Stimulated activated CD8-positive, alpha-beta memory T cell treated with anti-CD3 and anti-CD28 coated beads, Interleukin-4, amount 100 ng/mL, for 4 hours (primary cell): ENCODE measurements around the gene FPR1.

Experiments used
- DNase-seq, 2 donors: peaks; one replicate each; pipeline ENCODE4 v3.0.0-alpha.2; 2020; ENCODE audit warnings: low read depth in 2 of 2, low spot score in 1 of 2

Gene FPR1, protein sequence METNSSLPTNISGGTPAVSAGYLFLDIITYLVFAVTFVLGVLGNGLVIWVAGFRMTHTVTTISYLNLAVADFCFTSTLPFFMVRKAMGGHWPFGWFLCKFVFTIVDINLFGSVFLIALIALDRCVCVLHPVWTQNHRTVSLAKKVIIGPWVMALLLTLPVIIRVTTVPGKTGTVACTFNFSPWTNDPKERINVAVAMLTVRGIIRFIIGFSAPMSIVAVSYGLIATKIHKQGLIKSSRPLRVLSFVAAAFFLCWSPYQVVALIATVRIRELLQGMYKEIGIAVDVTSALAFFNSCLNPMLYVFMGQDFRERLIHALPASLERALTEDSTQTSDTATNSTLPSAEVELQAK

DNA sequence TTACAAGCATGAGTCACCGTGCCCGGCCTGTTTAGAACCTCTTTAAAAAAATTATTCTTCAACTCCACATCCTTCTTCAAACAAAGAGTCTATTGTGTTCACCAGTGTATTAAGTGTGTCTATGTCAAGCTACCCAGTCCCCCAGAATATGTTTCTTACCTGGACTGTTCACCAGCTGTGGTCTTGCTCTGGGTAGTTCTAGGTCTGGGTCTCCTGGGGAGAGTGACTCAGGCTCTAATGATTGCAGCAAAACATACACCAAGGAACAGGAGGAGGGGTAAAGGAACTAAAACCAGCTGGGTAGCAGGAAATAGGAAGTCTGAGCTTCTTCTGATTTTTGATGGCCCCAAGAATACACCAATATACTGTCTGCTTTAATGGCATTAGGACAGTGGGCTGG lies at the start of gene FPR1:
Gene FPR1, minus strand, starts transcription at position 224 of the 400 bp plus-strand sequence. CDS start 4,884 bp downstream, outside the sequence.
- DNase-seq = no peak

DNA sequence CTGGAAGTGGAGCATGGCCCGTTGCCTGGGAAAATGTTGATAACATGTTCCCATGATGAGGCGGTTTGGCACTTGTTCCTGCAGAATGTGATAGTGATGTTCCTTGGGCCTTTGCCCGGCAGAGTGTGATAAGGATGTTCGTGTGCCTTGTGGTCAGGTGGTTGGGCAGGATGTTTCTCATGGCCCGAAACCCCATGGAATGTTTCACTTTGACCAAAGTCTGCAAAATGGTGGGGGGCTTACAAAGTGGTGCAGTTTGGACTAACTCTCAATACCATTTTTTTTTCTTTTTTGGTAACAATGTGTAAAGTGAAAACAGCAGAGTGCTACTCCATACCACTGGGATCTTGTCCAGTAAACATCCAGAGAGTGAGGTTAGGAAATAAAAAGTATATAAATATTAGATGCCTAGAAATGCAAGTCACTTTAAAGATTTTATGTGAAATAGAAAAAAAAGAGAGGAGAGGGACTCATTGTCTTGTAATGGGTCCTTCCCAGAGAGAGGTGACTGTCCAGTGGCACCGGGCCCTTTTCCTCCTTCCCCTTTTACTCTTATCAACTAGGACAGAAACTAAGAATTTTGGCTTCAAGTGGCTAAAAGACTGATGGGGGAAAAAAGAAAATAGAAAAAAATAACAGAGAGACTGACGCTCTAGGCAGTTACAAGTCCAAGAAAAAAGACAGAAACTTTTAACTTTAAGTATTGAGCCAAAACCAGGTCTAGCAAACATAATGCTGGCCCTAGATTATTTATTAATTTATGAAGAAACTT lies 49.0 kb upstream of the FPR1 start:
- DNase-seq = no peak

DNA sequence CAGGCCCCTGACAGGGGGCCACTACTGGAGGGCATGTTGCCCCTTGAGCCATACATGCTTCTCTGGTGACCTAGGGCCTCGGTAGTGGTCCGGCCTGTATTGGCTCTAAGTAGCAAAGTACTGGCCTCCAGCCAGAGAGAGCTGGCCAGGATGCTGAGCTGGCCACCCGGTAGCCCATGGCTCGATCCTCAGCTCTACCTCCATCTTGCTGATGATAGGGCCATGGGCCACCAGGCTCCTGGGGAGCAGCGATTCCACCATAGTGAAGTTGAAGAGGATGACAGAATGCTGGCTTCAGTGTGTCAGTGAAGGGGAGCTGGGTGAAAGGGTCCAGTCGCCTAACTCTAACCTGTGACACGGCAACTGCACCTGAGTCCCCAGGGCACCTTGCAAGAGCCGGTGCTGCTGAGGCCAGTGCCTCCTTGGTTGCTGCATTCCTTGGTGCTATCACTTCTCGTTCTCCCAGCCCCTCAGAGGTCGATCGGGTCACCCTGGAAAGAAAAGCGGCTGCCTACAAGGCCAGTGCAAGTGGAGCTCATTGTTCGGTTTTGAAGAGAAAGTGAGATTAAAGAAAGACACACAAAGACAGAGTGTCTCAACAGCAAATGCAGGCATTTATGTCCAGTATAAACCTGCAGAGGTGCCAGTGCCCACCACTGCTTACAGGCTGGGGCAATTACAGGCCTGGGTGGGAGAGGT lies 48.2 kb upstream of the FPR1 start:
- no peak for DNase-seq

DNA sequence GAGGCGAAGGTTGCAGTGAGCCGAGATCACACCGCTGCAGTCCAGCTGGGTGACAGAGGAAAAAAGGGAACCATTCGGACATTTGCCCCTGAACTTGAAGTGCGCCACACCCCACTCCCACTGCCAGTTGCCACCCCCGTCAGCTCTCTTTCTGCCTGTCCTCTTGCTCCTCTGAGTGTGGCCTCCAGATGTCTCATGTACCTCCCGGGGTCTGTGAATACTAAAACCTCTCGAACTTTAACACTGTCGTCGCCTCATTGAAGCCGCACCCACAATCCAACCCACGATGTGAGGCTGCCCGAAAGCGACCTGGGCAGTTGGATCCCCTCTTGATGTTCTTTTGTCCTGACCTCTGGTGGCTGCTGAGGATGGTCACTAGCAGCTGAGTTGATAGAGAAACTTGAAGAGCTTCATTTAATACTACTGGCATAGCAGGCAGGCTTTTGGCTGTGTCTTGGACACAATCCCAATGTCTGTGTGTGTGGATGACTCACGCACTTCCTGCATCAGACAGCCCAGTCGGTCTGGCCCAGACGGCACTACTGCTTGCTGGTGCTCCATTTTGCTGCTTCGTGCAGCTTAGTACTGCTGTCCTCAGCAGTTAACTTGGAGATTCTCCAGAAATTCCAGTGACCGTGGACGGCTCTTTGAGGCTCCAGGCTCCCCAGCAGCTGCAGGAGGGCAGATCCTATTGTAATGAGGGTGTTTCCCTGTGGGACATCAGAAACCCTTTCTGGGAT lies 47.5 kb upstream of the FPR1 start:
- DNase-seq = no peak

DNA sequence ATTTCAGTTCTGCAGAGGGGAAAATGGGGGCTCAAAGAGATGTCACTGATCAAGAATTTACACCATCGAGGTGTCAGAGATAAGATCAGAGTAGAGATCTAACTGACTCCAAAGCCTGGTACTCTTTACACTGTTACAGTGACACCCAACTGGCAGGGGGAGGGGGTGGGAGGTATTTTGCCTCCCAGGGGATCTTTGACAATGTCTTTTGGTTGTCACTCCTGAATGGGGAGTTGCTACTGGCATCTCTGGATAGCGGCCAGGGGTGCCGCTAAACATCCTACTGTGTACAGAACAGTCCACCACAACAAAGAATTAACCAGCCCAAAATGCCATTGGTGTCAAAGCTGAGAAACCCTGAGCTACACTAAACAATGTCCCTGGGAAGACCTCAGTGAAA lies 46.4 kb upstream of the FPR1 start:
- no peak for DNase-seq

DNA sequence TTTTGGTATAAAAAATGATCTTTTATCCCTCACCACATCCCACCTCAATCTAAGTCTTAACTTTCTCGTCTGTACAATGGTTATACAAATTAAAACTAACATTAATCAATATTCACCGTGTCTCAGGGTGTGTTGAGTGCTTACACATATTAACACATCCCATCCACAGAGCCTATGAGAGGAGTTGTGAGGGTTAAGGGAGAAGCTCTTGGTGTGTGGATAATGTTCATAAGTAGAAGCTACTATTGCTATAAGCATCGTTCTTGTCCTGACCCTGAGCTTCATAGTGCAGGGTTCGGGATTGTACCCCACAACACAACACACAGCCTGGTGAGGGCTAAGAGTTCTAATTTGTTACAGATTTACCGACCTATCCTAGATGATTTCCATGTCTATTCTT lies 45.8 kb upstream of the FPR1 start:
- DNase-seq = no peak

DNA sequence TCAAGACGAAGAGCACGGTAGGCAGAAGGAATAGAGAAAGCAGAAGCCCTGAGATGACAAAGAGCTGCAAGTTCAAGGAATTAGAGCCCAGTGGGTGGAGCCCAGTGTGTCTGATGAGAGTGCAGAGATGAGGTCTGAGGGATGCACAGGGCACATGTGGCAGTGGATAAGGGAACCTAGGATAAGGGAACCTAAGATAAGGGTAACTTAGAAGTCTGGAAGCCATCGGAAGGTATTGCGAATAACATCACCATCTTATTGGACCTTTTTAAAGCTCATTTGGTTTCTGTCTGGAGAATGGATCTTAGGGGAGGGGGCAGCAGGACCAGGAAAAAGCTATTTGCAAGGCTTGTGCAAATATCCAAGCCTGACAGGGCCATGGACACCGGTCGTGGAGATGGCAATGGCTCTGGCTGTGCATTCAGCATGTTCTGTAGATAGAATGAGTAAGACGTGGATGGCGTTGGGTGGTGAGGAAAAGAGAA lies 44.6 kb upstream of the FPR1 start:
- DNase-seq = no peak

DNA sequence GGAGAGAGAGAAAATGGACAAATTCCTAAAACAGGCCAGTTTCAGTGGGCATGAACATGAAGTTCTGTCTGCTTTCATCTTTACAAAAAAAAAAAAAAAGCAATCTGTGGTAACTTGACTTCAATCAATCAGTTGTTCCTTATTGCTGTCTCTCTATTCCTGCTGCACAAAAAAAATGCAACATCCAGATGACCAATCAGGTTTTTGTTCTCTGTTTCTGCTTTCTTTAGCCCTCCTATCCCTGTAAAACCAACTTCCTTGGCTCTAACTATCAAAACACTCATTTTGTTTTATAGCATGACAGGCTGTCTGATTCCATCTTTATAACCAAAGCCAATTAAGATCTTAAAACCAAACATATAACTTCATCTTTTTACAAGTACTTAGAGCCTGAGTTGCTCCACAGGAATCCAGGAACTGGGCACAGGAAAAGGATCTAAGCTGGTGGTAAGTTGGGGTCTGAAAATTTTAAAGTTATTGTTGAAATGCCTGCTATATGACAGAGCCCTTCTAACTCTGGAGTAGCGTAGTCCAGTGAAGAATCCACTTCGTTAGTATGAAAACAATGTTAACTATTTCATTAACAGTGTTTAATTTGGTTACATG lies 43.3 kb upstream of the FPR1 start, which contains the start of gene FPR3:
Gene FPR3, plus strand, starts transcription at position 273 of the 606 bp plus-strand sequence. CDS start 28,592 bp downstream, outside the sequence.
- no peak for DNase-seq

DNA sequence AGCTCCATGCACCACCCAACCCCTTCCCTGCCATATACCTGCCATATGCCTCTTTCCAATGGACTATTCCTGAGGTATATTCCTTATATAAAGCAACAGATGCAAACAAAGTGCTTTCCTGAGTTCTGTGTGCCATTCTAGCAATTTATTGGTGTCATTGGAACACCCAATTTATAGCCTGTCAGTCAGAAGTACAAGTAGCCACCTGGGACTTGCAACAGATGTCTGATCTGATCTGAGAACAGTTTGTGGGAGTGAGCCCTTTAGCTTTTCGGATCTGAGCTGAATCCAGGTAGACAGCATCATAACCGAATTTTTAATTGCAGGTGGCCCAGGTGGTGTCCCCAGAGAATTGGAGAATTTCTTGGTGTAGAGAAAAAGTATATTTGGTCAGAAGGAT lies 42.3 kb upstream of the FPR1 start:
- DNase-seq = no peak

DNA sequence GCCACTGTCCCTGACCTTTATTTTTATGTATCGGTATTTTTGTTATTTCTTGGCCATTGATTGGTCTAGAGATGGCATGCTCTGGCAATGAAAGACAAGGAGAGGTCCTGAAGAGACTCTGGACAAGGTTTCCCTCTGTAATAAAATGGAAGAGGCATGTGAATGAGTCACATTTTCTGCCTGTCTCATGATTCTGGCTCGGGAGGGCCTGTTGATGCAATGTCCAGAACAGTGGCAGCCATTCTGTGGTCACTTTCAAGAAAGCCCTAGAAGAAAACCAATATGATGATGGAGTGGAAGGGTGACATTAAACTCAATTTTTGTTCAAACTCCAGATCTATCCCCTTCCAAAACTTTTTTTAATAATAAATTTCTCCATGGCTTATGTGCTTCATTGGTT lies 41.3 kb upstream of the FPR1 start:
- DNase-seq = no peak

DNA sequence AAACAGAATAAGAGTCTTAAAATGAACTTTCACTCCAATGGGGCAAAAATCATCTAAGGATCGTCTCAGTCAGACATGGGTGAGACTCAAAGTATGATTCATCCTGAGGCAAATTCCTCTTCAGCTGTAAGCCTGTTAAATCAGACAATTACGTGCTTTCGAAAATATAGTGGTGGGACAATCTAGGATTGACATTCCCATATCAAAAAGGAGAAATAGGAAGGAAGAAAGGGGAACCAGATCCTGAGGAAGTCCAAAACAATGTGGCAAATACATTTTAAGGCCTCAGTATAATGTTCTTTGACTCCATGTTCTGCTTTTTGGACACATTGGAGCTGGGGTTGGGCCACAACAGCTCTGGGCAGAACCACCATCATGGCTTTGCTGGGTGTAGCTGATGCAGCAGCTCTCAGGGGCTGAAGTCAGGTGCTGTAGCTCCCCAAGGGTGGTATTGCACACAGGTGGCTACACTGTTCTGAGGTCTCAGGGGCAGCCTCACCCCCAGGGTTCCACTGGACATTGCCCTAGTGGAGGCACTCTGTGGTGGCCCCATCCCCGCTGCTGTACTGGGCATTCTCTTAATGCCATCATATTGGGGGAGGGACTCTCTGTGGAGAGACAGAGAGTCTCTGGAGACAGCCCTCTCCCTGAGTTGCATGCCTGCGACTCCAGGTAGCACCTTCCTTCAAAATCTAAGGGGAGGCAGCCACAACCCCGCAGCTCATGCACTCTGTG lies 37.5 kb upstream of the FPR1 start:
- DNase-seq = no peak

DNA sequence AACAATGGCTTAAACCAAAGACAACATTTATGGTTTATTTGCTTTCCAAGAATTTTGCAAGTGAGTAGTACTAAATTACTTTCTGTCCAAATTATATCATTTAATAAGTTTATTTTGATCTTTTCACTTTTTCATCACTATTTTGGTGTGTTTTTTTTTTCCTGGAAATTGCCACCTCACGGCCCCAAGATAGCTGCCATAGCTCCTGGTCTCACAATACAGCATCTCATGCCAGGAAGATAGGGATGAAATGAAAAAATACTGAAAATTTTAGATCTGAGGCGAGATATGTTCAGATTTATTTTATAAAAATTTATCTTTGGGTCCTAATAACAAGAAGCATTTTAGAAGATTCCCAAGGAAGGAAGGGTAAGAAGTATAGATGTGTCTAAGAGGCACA lies 36.4 kb upstream of the FPR1 start:
- DNase-seq = no peak

DNA sequence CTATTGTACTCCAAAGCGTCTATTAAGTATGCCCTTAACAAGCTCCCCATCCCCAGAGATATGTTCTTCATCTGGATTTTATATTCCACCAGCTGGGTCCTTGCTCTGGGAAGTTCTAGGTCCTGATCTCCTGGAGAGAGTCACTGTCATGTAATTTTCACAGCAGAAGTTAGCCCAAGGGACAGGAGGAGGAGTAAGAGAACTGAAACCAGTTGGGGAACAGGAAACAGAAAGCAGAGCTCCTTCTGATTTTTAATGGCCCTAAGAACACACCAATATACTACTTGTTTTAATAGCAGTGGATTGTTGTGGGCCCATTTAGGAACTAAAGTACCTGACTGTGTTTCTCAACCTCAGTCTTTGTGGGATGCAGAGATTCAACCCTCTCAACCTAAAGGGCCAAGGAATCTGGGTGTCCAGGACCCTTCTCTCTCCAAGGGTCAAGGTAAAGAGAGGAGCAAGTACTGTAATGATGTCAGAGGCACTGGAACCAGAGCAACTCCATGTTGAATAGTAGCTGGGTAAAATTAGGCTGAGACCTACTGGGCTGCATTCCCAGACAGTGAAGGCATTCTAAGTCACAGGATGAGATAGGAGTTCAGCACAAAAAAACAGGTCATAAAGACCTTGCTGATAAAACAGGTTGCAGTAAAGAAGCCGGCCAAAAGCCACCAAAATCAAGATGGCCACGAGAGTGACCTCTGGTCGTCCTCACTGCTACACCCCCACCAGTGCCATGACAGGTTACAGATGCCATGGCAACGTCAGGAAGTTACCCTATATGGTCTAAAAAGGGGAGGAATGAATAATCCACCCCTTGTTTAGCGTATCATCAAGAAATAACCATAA lies 35.2 kb upstream of the FPR1 start:
- DNase-seq = no peak

DNA sequence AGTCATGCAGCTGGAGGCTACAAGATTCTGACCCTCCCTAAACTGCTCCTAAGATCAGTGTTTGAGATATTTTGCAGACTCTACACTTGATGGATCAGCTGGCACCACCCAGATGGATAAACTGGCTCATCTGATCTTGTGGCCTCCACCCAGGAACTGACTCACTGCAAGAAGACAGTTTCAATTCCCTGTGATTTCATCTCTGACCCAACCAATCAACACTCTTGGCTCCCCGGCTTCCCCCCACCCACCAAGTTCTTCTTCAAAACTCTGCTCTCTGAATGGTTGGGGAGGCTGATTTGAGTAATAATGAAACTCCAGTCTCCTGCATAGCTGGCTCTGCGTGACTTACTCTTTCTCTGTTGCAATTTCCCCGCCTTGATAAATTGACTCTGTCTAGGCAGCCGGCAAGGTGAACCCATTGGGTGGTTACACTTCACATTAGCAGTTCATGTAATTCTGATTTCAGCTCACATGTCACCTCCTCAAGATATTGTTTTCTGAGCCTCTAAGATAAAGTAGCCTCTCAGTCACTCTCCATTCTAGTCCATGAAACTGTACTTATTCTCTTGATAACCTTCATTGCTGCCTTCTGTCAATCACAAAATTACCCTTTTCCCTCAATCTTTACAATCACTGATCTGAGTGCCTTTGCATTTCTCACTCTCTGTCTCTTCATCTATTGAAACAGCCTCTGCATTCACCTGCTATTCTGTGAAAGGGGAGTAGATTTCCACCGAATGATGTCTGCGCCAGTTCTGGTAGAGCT lies 33.4 kb upstream of the FPR1 start:
- peak in 1 of 2 donors; percentile 4 for DNase-seq

DNA sequence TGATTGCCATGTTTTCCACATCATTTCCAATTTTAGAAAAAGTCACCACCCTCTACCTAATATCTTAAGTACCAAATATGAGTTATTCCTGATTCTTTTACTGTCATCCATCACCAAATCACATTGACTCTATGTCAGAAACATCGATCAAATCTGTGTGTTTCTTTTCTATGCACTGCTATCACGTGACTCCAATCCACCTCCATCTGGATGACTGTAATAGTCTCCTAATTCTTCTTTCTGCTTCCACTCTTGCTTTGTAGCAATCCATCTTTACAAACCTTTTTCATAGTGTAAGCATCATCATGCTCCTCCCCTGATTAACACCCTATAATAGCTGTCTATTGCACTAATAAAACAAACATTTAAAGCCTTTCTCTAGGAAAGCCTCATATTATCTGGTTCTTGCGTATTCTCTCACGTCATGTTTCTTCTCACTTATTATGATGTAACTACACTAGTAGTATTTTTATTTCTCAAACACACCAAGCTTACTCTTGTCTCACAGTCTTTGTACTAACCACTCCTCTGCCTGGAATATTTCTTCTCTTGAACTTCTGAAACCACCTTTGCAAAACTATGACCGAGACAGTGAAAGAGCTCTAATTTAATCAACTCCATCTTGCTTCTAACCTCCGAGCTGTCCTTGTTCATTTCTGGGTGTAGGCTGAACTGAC lies 32.6 kb upstream of the FPR1 start:
- DNase-seq = no peak

DNA sequence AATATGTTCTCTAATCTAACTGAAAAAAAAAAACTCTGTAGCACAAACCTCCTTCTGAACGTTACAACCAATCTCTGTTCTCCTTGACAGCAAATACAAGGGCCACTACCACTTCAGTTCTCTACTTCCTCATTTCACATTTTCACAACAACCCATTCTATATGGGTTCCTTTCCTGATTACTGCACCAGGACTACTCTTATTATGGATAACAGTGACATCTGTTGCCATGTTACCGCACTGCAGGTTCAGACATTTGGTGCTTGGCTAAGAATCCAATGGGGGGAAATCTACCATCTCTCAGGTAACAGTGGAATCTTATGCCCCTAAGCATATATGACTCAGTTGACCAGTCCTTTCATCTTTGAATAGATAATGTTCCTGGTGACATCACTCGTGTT lies 31.7 kb upstream of the FPR1 start:
- no peak for DNase-seq

DNA sequence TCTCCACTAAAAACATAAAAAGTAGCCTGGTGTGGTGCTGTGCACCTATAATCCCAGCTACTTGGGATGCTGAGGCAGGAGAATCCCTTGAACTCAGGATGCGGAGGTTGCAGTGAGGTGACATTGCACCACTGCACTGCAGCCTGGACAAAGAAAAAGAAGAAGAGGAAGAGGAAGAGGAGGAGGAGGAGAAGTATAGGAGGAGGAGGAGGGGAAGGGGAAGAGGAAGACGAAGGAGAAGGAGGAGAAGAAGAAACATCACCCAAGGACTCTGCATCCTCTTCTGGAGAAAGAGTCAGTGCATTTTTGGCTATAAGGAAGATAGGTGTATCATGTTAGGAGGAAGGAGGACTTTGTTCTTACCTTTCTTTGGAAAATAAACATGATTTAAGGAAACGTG lies 30.3 kb upstream of the FPR1 start:
- no peak for DNase-seq

DNA sequence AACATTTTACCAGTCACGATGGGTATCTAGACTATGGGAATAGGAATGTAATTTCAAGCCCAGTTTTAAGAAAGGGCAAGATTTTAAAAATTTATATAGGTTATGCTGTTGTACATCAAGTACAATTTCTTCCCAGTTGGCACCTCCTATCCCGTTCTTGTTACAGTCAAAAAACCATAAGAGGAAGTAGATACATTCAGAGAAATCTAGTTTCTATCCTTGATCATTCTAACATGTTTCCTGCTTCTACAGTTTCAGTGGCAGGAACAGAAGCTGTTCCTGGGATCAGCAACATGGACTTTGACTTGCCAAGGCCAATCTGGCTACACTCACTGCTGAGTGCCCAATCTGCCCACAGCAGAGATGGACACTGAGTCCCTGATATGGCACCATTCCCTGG lies 28.6 kb upstream of the FPR1 start:
- DNase-seq = no peak
